ENCODE measurements around the gene SHANK1. TPM values are rescaled to one million over a fixed set of nuclear protein-coding genes. Genes with fewer than 3 reads are reported as not detected.

The SHANK1 gene
- total RNA-seq, 1 experiment from 2014 or later = not detected

- Histone ChIP-seq H3K4me3 (no peak overlapping the region), H3K4me1 (no peaks in the 10 kb centered on the region), H3K27ac (no peak overlapping the region), H3K27me3 (no peaks in the 10 kb centered on the region), H3K36me3 (no peaks in the 10 kb centered on the region), H3K9me3 (replicated peaks) (no peaks in the 10 kb centered on the region)
- no peak for DNase-seq
Measured at GRCh38 chr19:50694815-50695145, 24.8 kb downstream of the SHANK1 start.

DNA sequence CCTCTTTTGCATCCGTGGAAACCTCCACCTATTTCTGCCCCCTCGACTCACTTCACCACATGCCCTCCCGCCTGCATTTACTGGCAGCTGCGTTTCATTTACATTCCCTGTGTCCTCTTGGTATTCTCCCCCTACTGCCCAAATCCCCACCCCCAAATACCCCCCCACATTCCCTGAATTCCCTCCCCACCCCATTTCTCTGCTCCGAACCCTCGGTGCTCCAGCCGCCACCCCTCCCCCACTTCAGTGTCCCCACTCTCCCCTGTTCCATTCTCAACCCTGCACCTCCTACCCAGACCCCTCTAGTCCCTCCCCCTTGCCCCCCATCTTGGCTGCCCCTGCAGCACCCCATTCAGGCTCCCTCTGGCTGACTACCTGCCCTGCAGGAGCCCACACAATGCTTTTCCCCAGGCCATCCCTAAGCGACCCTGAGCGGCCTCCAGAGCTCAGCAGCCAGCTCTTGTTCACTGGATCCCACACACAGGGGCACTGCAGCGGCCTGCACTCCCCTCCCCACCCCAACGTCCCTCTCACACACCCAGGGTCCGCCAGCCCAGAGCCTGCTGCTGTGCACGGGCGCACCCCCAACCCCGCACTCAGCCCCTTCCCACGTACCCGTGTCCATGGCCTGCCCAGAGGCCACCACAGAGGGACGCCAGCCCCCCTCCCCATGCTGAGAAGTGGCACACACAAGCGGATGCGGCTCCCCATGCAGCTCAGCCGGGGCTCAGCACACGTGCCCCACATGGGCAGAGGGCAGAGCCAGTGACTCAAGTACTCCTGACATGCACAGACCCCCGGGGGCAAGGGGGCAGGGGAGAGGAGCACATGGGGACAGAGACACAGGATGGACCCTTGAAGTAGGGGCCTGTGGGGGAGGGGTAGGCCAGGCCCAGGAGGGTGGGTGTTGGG is 26.3 kb downstream of the SHANK1 start:
- Histone ChIP-seq H3K27me3 (no peaks in the 10 kb centered on the region), H3K27ac (no peak overlapping the region), H3K9me3 (replicated peaks) (no peaks in the 10 kb centered on the region), H3K4me1 (no peaks in the 10 kb centered on the region), H3K4me3 (no peak overlapping the region), H3K36me3 (no peaks in the 10 kb centered on the region)
- DNase-seq = no peak

- DNase-seq = no peak
- no peaks in the 10 kb centered on the region for H3K9me3 ChIP-seq (replicated peaks)
- H3K27me3 ChIP-seq = 0 out of 2 replicates have a peak, but pooled peaks cover 5% of the 10 kb centered on the region
- H3K4me3 ChIP-seq = no peak overlapping the region
- no peaks in the 10 kb centered on the region for H3K4me1 ChIP-seq
- no peaks in the 10 kb centered on the region for H3K36me3 ChIP-seq
- H3K27ac ChIP-seq = no peak overlapping the region
Measured at GRCh38 chr19:50690439-50690838, 29.2 kb downstream of the SHANK1 start.

DNA sequence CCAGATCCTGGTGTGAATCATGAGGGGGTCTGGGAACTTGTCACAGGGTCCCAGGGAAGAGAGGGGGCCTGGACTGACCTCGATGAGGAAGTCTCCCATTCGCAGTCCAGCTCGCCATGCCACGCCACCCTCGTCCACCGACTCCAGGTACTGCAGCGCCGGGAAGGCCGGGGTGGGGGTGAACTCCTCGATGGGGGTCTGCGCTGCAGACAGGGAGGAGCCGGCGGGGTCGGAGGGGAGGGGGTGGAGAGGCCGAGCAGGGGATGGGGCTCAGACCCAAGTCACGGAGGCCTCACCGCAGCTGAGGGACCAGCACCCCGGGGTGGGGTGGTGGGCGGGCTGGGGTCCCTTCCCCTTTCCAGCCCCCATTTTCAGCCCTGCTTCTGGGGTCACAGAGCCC is 30.8 kb downstream of the SHANK1 start:
- no peak for DNase-seq
- H3K9me3 ChIP-seq (replicated peaks) = no peaks in the 10 kb centered on the region
- 0 out of 2 replicates have a peak, but pooled peaks cover 12% of the 10 kb centered on the region for H3K27me3 ChIP-seq
- H3K27ac ChIP-seq = no peak overlapping the region
- no peaks in the 10 kb centered on the region for H3K4me1 ChIP-seq
- H3K36me3 ChIP-seq = no peaks in the 10 kb centered on the region
- H3K4me3 ChIP-seq = no peak overlapping the region

DNA sequence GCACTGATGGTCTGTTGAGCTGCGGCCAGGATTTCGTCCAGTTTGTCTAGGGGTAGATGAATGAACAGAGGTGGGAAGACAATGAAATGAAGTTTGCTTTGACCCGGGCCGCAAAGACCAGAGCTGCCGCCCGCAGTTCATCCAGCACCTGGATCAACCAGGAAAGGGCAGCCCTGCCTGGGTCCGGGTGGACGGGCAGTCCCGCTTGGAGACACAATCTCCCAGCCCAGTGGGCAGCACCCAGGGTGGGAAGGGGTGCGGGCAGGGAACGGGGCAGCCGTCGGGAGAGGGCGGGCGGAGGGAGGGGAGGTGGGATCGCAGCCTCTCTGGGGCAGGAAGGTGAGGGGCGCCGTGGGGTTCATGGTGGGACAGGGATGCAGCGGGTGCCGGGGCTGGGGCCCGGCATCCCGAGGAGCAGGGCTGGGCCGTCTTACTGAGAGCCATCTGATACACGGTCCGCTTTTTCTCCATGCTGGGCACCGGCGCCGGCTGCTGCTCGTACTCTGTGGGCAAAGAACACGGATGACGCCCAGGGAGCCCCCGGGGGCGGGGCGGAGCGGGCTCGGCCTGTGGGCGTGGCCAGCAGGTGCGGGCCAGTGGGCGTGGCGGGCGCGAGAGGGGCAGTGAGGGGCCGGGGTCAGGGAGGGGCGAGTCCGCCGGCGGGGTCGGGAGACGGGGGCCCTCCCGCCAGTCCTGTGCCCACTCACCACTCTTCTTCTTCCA is 33.1 kb downstream of the SHANK1 start:
- DNase-seq = no peak
- H3K27ac ChIP-seq = no peak overlapping the region
- no peaks in the 10 kb centered on the region for H3K4me1 ChIP-seq
- H3K9me3 ChIP-seq (replicated peaks) = no peaks in the 10 kb centered on the region
- H3K27me3 ChIP-seq = 0 out of 2 replicates have a peak, but pooled peaks cover 12% of the 10 kb centered on the region
- H3K36me3 ChIP-seq = no peaks in the 10 kb centered on the region
- no peak overlapping the region for H3K4me3 ChIP-seq

DNA sequence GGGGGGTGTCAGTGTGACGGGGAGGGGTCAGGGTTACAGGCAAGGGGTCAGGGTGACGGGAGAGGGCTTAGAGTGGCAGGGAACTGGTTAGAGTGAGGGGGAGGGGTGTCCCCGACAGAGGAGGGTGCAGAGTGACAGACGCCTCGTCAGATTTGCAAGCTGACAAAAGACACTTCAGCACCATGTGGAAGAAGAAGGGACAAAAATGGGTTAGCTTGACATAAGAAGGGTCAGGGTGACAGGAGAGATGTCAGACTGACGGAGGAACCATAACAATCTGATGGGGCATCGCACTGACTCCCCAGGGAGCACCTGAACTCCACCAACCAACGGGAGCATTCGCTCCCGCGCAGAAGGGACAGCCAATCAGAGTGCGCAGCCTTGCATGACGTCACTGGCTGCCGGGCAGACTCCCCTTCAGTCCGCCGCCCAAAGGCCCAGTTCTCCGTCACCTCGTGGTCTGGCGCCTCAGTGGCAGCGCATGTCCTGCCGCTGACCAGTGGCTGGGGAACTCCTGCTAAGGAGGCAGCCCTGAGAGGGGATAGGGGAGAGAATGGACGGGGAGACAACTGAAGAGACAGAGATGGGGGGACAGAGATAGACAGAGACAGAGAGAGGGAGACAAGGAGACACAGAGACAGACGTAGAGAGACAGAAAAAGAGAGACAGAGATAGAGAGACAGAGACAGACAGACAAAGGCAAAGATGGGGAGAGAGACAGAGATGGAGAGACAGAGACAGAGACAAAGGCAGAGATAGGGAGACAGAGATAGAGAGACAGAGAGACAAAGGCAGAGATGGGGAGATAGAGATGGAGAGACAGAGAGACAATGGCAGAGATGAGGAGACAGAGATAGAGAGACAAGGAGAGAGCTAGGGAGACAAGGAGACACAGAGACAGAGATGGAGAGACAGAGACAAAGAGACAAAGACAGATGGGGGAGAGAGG is 40.2 kb downstream of the SHANK1 start:
- Histone ChIP-seq H3K9me3 (replicated peaks) (no peaks in the 10 kb centered on the region), H3K27me3 (no peaks in the 10 kb centered on the region), H3K27ac (no peak overlapping the region), H3K4me1 (no peaks in the 10 kb centered on the region), H3K36me3 (no peaks in the 10 kb centered on the region), H3K4me3 (no peak overlapping the region)
- peak; percentile 53 to 60 for DNase-seq

GRCh38 chr19:50678323-50678722 is 41.3 kb downstream of the SHANK1 start:
- H3K4me1 ChIP-seq = no peaks in the 10 kb centered on the region
- H3K9me3 ChIP-seq (replicated peaks) = no peaks in the 10 kb centered on the region
- H3K36me3 ChIP-seq = no peaks in the 10 kb centered on the region
- no peak overlapping the region for H3K27ac ChIP-seq
- H3K27me3 ChIP-seq = no peaks in the 10 kb centered on the region
- no peak for DNase-seq
- H3K4me3 ChIP-seq = no peak overlapping the region

DNA sequence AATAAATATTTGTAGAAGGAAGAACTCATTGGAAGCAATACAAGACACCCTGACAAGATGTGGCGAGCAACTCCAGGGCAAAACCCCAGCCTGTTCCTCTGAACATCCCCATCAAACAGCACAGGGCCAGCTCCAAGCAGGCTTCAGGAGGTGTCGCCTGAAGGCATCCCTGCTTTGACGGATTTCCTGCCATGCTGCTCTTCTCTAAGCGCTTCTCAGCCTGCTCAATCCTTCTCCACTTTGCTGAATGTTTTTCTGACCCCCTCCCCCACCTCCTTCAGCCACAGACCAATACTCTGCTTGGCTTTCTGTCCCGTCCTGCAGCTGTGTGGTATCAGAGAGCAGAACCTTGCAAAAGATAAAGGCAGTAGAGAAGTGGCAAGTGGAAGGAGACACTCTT is 42.0 kb downstream of the SHANK1 start:
- no peak for DNase-seq
- Histone ChIP-seq H3K4me3 (no peak overlapping the region), H3K9me3 (replicated peaks) (no peaks in the 10 kb centered on the region), H3K36me3 (no peaks in the 10 kb centered on the region), H3K4me1 (no peaks in the 10 kb centered on the region), H3K27ac (no peak overlapping the region), H3K27me3 (no peaks in the 10 kb centered on the region; the same call in 1 of the 2 replicates)

- Histone ChIP-seq H3K27me3 (peaks cover 2% of the 10 kb centered on the region; the same call in 1 of the 2 replicates), H3K27ac (no peak overlapping the region), H3K36me3 (no peaks in the 10 kb centered on the region), H3K9me3 (replicated peaks) (no peaks in the 10 kb centered on the region), H3K4me3 (no peak overlapping the region), H3K4me1 (no peaks in the 10 kb centered on the region)
- no peak for DNase-seq
Measured at GRCh38 chr19:50676625-50677197, 42.9 kb downstream of the SHANK1 start.

DNA sequence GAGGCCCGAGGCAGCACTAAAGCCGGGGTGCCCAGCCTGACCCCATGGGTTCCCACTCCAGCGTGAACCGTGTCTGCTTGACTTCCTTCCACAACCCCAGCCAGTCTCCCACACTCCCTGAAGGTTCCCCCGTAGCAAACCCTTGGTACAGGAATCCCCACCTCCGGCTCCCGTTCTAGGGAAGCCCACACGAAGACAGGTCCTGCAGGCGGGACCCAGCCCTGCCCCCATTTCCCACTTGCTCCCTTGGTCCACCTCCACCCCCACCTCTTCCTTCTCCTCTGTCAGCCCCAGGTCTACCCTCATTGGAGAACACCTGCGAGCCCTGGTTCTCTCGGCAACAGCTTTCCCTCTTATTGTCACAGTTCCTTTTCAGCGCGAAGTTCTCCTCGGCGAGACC is 46.5 kb downstream of the SHANK1 start:
- H3K4me1 ChIP-seq = no peaks in the 10 kb centered on the region
- no peaks in the 10 kb centered on the region for H3K9me3 ChIP-seq (replicated peaks)

DNA sequence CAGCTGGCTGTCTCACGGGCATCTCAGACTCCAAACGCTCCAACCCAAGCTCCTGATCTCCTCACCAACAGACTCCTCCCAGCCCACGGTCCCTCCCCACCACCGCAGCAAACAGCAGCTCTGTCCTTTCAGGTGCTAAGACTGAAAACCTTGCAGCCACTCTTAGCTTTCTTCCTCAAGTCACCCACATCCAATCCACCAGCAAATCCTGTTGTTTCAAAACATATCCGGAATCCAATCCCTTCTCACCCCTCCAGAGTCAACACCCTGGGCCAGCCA is 49.6 kb downstream of the SHANK1 start:
- Histone ChIP-seq H3K27ac (no peak overlapping the region), H3K4me1 (no peaks in the 10 kb centered on the region), H3K9me3 (replicated peaks) (no peaks in the 10 kb centered on the region), H3K4me3 (no peak overlapping the region), H3K36me3 (no peaks in the 10 kb centered on the region), H3K27me3 (peaks cover 5% of the 10 kb centered on the region; the same call in 1 of the 2 replicates)
- no peak for DNase-seq

More for the DNA sequence above, 46.5 kb downstream of the SHANK1 start:
- H3K36me3 ChIP-seq = no peaks in the 10 kb centered on the region
- peaks cover 5% of the 10 kb centered on the region; the same call in 1 of the 2 replicates for H3K27me3 ChIP-seq
- no peak overlapping the region for H3K27ac ChIP-seq
- no peak for DNase-seq
- H3K4me3 ChIP-seq = no peak overlapping the region

DNA sequence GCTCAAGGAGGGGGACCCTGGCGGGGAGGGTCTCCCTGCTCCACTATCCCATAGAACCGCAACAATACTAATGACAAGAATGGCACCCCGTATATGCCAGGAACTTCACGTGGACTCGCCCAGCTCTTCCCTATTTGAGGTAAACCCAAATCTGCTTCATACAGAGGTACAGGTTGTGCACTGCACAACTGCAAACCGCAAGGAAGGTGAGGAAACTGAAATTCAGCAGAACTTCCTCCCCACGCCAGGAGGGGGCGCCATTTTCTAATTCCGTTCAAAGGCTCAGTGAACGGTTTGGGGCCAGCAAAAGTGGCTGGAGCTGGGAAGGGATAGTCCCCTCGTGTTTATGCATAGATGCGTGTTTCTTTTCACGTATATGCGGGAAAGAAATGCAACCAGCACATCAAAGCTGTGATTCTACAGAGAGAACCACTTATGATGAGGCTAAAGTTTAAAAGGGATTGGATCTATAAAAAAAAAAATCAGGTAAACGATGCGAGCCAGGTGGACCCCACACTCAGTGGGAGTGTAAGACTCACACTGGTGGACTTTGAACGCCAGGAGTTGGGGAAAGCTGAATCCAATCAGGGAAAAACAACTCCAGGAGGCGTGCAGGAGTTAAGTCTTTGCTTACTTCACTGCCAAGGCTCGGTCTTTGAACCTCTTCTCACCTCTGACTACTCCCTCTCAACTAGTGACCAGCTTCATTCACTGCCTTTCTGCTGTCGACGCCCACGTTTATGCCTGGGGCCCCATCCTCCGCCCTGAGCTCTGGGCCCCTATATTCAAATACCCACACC is 50.1 kb downstream of the SHANK1 start:
- H3K36me3 ChIP-seq = no peaks in the 10 kb centered on the region
- DNase-seq = peak; percentile 18 to 57
- peaks cover 5% of the 10 kb centered on the region; the same call in 1 of the 2 replicates for H3K27me3 ChIP-seq

DNA sequence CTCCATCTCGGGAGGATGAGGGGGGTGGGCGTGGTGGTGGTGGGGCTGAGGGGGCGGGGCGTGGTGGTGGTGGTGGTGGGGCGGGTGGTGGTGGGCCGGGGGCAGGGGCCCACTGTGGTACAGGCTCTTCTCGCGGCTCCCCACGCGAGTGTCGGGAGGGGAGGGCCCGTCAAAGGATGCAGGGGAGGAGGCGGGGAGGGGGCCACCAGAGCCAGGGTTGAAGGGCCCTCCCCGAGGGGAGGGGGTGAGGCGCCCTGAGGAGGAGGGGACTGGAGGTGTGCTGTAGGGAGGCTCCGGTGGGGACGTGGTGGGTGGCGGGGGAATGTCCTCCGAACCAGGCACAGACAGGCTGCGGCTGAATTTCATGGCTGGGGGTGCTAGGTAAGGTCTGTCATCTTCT is 50.7 kb downstream of the SHANK1 start:
- peaks cover 5% of the 10 kb centered on the region; the same call in 1 of the 2 replicates for H3K27me3 ChIP-seq
- no peaks in the 10 kb centered on the region for H3K9me3 ChIP-seq (replicated peaks)
- no peak for DNase-seq
- H3K27ac ChIP-seq = no peak overlapping the region
- no peaks in the 10 kb centered on the region for H3K4me1 ChIP-seq
- no peaks in the 10 kb centered on the region for H3K36me3 ChIP-seq
- no peak overlapping the region for H3K4me3 ChIP-seq

More for the DNA sequence above, 50.1 kb downstream of the SHANK1 start:
- Histone ChIP-seq H3K4me1 (no peaks in the 10 kb centered on the region), H3K27ac (no peak overlapping the region), H3K9me3 (replicated peaks) (no peaks in the 10 kb centered on the region), H3K4me3 (no peak overlapping the region)

DNA sequence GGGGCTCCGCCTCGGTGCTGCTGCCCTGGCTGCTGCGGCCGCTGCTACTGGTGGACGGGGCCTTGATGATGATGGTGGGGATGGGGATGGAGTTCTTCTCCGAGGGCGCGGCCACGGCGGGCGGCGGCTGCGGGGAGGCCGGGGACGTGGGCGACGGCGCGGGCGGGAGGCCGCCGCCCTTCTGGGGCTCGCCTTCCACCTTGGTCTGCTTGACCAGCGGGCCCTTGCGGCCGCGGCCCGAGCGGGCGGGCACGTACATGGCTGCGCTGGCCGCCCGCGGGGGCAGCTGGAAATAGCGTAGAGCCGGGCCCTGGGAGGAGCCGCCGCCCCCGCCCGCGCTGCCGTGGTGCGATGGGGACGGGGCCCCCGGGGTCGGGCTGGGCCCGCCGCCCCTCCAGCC is 51.2 kb downstream of the SHANK1 start:
- DNase-seq = no peak
- H3K27me3 ChIP-seq = peaks cover 5% of the 10 kb centered on the region; the same call in 1 of the 2 replicates
- H3K36me3 ChIP-seq = no peaks in the 10 kb centered on the region
- no peaks in the 10 kb centered on the region for H3K9me3 ChIP-seq (replicated peaks)
- H3K4me1 ChIP-seq = no peaks in the 10 kb centered on the region
- no peak overlapping the region for H3K4me3 ChIP-seq
- no peak overlapping the region for H3K27ac ChIP-seq
